HEK293 (cell line): ENCODE data around the gene DDX17.

ENCODE experiments used
- CTCF ChIA-PET: fragments of 350-600 bp; formaldehyde crosslinking; extraction: SDS; loops from one replicate; lab custom pipeline; 2021; ENCODE audit warnings: antibody characterized with exemption; lab: Yijun Ruan, JAX
- POLR2A ChIA-PET: fragments of 300-600 bp; formaldehyde crosslinking; extraction: SDS; loops from one replicate; lab custom pipeline; 2020; ENCODE audit warnings: antibody characterized with exemption, inconsistent platforms; lab: Yijun Ruan, JAX
- H3K27ac ChIP-seq: fragments of 200-500 bp; sonication (Bioruptor generic); 2 replicates; pipeline ENCODE4 v1.5.1; 2014; ENCODE audit warnings: low read depth, low read length, control low read depth, inconsistent platforms; ENCODE audit errors: extremely low read depth
- H3K36me3 ChIP-seq, 2 experiments: fragments of 200-500 bp in 1 of 2; sonication (Bioruptor generic) in 1 of 2; 1 replicate in 1 of 2; 2 replicates in 1 of 2; pipeline ENCODE4 v1.5.1; 2014 to 2017; ENCODE audit warnings: inconsistent platforms in 2 of 2, low read length in 2 of 2; ENCODE audit not compliant: control insufficient read depth in 2 of 2, insufficient read depth in 1 of 2
- H3K4me1 ChIP-seq: fragments of 200-500 bp; sonication (Bioruptor generic); 2 replicates; pipeline ENCODE4 v1.5.1; 2014; ENCODE audit warnings: mild to moderate bottlenecking, low read length, inconsistent platforms; ENCODE audit not compliant: control insufficient read depth, insufficient read depth
- H3K4me3 ChIP-seq: 2 replicates; pipeline ENCODE4 v1.5.1; 2011; ENCODE audit warnings: low read depth, mild to moderate bottlenecking, control low read depth, low read length, moderate library complexity
- H3K9me3 ChIP-seq: fragments of 200-500 bp; sonication (Bioruptor generic); 2 replicates; pipeline ENCODE4 v1.5.1; 2014; ENCODE audit warnings: low read depth, low read length, inconsistent platforms; ENCODE audit not compliant: control insufficient read depth, insufficient read depth
- GLIS1 ChIP-seq: fragments of 450-650 bp; formaldehyde crosslinking; IDR thresholded peaks from 2 replicates; pipeline ENCODE4 v1.5.1; 2016; ENCODE audit warnings: missing biosample characterization, missing genetic modification characterization
- GLIS2 ChIP-seq: fragments of 450-650 bp; formaldehyde crosslinking; IDR thresholded peaks from 2 replicates; pipeline ENCODE4 v1.5.1; 2016; ENCODE audit warnings: missing biosample characterization, missing genetic modification characterization
- HIC1 ChIP-seq: fragments of 450-650 bp; formaldehyde crosslinking; IDR thresholded peaks from 2 replicates; pipeline ENCODE4 v1.5.1; 2016; ENCODE audit warnings: missing biosample characterization, missing genetic modification characterization
- KLF10 ChIP-seq: fragments of 450-650 bp; IDR thresholded peaks from 2 replicates; pipeline ENCODE4 v1.5.1; 2018; ENCODE audit warnings: missing biosample characterization, mild to moderate bottlenecking, missing genetic modification characterization
- KLF8 ChIP-seq: fragments of 450-650 bp; formaldehyde crosslinking; IDR thresholded peaks from 2 replicates; pipeline ENCODE4 v1.5.1; 2016; ENCODE audit warnings: missing biosample characterization, missing genetic modification characterization
- MZF1 ChIP-seq: fragments of 450-650 bp; formaldehyde crosslinking; IDR thresholded peaks from 2 replicates; pipeline ENCODE4 v1.5.1; 2017; ENCODE audit warnings: missing biosample characterization, missing genetic modification characterization, borderline replicate concordance
- SP2 ChIP-seq: fragments of 450-650 bp; formaldehyde crosslinking; IDR thresholded peaks from 2 replicates; pipeline ENCODE4 v1.5.1; 2016; ENCODE audit warnings: missing biosample characterization, missing genetic modification characterization
- SP3 ChIP-seq: fragments of 450-650 bp; formaldehyde crosslinking; IDR thresholded peaks from 2 replicates; pipeline ENCODE4 v1.5.1; 2016; ENCODE audit warnings: missing biosample characterization, missing genetic modification characterization
- SP7 ChIP-seq: fragments of 450-650 bp; formaldehyde crosslinking; IDR thresholded peaks from 2 replicates; pipeline ENCODE4 v1.5.1; 2016; ENCODE audit warnings: missing biosample characterization, missing genetic modification characterization
- YY2 ChIP-seq: fragments of 450-650 bp; formaldehyde crosslinking; IDR thresholded peaks from 2 replicates; pipeline ENCODE4 v1.5.1; 2016; ENCODE audit warnings: missing biosample characterization, missing genetic modification characterization
- ZBTB17 ChIP-seq: fragments of 450-650 bp; formaldehyde crosslinking; IDR thresholded peaks from 2 replicates; pipeline ENCODE4 v1.5.1; 2016; ENCODE audit warnings: missing biosample characterization, missing genetic modification characterization
- ZBTB8A ChIP-seq: fragments of 450-650 bp; formaldehyde crosslinking; IDR thresholded peaks from 2 replicates; pipeline ENCODE4 v1.5.1; 2016; ENCODE audit warnings: missing biosample characterization, missing genetic modification characterization
- ZFP3 ChIP-seq: fragments of 450-650 bp; formaldehyde crosslinking; IDR thresholded peaks from 2 replicates; pipeline ENCODE4 v1.5.1; 2016; ENCODE audit warnings: low read depth, missing biosample characterization, missing genetic modification characterization
- ZFP37 ChIP-seq: fragments of 450-650 bp; formaldehyde crosslinking; IDR thresholded peaks from 2 replicates; pipeline ENCODE4 v1.5.1; 2016; ENCODE audit warnings: missing biosample characterization, missing genetic modification characterization
- ZNF184 ChIP-seq: fragments of 450-650 bp; IDR thresholded peaks from 2 replicates; pipeline ENCODE4 v1.5.1; 2018; ENCODE audit warnings: missing biosample characterization, mild to moderate bottlenecking, missing genetic modification characterization
- ZNF24 ChIP-seq: fragments of 450-650 bp; formaldehyde crosslinking; IDR thresholded peaks from 2 replicates; pipeline ENCODE4 v1.5.1; 2016; ENCODE audit warnings: missing biosample characterization, missing genetic modification characterization
- ZNF354C ChIP-seq: fragments of 450-650 bp; formaldehyde crosslinking; IDR thresholded peaks from 2 replicates; pipeline ENCODE4 v1.5.1; 2016; ENCODE audit warnings: missing biosample characterization, missing genetic modification characterization, low read depth, borderline replicate concordance
- ZNF394 ChIP-seq: fragments of 450-650 bp; formaldehyde crosslinking; IDR thresholded peaks from 2 replicates; pipeline ENCODE4 v1.5.1; 2016; ENCODE audit warnings: missing biosample characterization, missing genetic modification characterization, mild to moderate bottlenecking, moderate library complexity, borderline replicate concordance
- ZNF521 ChIP-seq: fragments of 450-650 bp; formaldehyde crosslinking; IDR thresholded peaks from 2 replicates; pipeline ENCODE4 v1.5.1; 2017; ENCODE audit warnings: missing biosample characterization, mild to moderate bottlenecking, missing genetic modification characterization
- ZNF529 ChIP-seq: fragments of 450-650 bp; formaldehyde crosslinking; IDR thresholded peaks from 2 replicates; pipeline ENCODE4 v1.5.1; 2017; ENCODE audit warnings: missing genetic modification characterization, missing biosample characterization; ENCODE audit not compliant: insufficient replicate concordance
- ZNF600 ChIP-seq: fragments of 450-650 bp; formaldehyde crosslinking; IDR thresholded peaks from 2 replicates; pipeline ENCODE4 v1.5.1; 2016; ENCODE audit warnings: missing biosample characterization, missing genetic modification characterization
- ZNF610 ChIP-seq: fragments of 450-650 bp; formaldehyde crosslinking; IDR thresholded peaks from 2 replicates; pipeline ENCODE4 v1.5.1; 2016; ENCODE audit warnings: missing biosample characterization, missing genetic modification characterization, borderline replicate concordance
- ZNF623 ChIP-seq: fragments of 450-650 bp; formaldehyde crosslinking; IDR thresholded peaks from 2 replicates; pipeline ENCODE4 v1.5.1; 2016; ENCODE audit warnings: missing biosample characterization, missing genetic modification characterization
- ZNF677 ChIP-seq: fragments of 450-650 bp; IDR thresholded peaks from 2 replicates; pipeline ENCODE4 v1.5.0; 2018; ENCODE audit warnings: missing biosample characterization, mild to moderate bottlenecking, missing genetic modification characterization, moderate library complexity
- ZNF747 ChIP-seq: fragments of 450-650 bp; formaldehyde crosslinking; IDR thresholded peaks from 2 replicates; pipeline ENCODE4 v1.5.1; 2016; ENCODE audit warnings: missing biosample characterization, missing genetic modification characterization
- TF ChIP-seq, protein P1 (sequence below): fragments of 450-650 bp; formaldehyde crosslinking; IDR thresholded peaks from 2 replicates; pipeline ENCODE4 v1.5.1; 2016; ENCODE audit warnings: missing biosample characterization, missing genetic modification characterization
- TF ChIP-seq, protein P2 (sequence below): fragments of 450-650 bp; formaldehyde crosslinking; IDR thresholded peaks from 2 replicates; pipeline ENCODE4 v1.5.1; 2016; ENCODE audit warnings: missing biosample characterization, missing genetic modification characterization

The DDX17 gene

DNA sequence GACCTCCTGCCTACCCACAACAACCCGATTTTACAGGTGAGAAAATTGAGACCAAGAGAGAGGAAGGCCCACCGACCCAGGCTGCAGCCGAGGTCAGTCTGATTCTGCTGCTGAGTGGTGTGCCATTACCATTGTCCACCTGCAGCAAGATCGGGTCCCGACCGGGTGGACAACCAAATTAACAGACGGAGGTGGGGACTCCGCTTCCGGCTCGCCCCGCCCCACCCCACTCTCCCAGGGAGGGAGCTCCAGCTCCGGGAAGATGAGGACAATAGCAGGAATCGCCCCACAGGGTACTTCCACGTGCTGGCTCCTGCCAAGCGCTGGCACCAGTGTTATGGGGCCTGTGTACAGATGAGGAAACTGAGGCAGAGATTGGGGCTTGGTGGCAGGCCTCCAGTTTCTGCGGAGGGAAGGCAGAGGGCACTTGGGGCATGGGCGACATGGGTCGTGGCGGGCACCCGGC lies 38.6 kb downstream of the DDX17 start:
- Histone ChIP-seq H3K4me3 (peak overlapping the region; percentile 52), H3K9me3 (no peaks in the 10 kb centered on the region)
- TF ChIP-seq ZNF623 (no peak), GLIS2 (tag by site-specific recombination) (peak; percentile 52), ZNF521 (no peak), ZNF354C (tag by site-specific recombination) (no peak), SP7 (tag by site-specific recombination) (0 out of 2 replicates have a peak, but pooled peaks have one; percentile 8), GLIS1 (tag by site-specific recombination) (peak; percentile 82), ZBTB8A (tag by site-specific recombination) (peak; percentile 77; the same call in 1 of the 2 replicates), KLF8 (tag by site-specific recombination) (peak; percentile 13; the same call in 1 of the 2 replicates), SP3 (tag by site-specific recombination) (peak; percentile 29; the same call in 1 of the 2 replicates), ZFP3 (0 out of 2 replicates have a peak, but pooled peaks have one; percentile 7), HIC1 (tag by site-specific recombination) (0 out of 2 replicates have a peak, but pooled peaks have one; percentile 41)
- TF ChIP-seq, protein P1, sequence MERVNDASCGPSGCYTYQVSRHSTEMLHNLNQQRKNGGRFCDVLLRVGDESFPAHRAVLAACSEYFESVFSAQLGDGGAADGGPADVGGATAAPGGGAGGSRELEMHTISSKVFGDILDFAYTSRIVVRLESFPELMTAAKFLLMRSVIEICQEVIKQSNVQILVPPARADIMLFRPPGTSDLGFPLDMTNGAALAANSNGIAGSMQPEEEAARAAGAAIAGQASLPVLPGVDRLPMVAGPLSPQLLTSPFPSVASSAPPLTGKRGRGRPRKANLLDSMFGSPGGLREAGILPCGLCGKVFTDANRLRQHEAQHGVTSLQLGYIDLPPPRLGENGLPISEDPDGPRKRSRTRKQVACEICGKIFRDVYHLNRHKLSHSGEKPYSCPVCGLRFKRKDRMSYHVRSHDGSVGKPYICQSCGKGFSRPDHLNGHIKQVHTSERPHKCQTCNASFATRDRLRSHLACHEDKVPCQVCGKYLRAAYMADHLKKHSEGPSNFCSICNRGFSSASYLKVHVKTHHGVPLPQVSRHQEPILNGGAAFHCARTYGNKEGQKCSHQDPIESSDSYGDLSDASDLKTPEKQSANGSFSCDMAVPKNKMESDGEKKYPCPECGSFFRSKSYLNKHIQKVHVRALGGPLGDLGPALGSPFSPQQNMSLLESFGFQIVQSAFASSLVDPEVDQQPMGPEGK: peak; percentile 6; the same call in 1 of the 2 replicates
- TF ChIP-seq, all 188 proteins: peak for 9
- Histone ChIP-seq H3K27ac (peak overlapping the region; percentile 27; the same call in 1 of the 2 replicates), H3K36me3 (no peaks in the 10 kb centered on the region), H3K4me1 (peaks cover 6% of the 10 kb centered on the region)
- CTCF ChIA-PET: no interaction called here
- POLR2A ChIA-PET: interaction anchor here (1.0 to 1.4 kb wide), 3 partner anchors 14 to 416 kb away, joined by 3 to 4 read pairs (median 3); no protein-coding TSS in a partner anchor

GRCh38 chr22:38465673-38466490 lies 40.2 kb downstream of the DDX17 start:
- Histone ChIP-seq H3K4me3 (no peak overlapping the region), H3K4me1 (peaks cover 6% of the 10 kb centered on the region), H3K27ac (no peak overlapping the region), H3K9me3 (no peaks in the 10 kb centered on the region), H3K36me3 (no peaks in the 10 kb centered on the region)
- ChIA-PET CTCF (interaction anchor here (1.2 kb wide), 1 partner anchor 32 kb away, joined by 4 read pairs; no protein-coding TSS in a partner anchor), POLR2A (interaction anchor here (0.9 kb wide), 1 partner anchor 15 kb away, joined by 3 read pairs; no protein-coding TSS in a partner anchor)
- TF ChIP-seq ZNF610: no peak
- TF ChIP-seq MZF1 (tag by site-specific recombination): 0 out of 2 replicates have a peak, but pooled peaks have one; percentile 38
- TF ChIP-seq YY2: no peak
- TF ChIP-seq, protein P2, sequence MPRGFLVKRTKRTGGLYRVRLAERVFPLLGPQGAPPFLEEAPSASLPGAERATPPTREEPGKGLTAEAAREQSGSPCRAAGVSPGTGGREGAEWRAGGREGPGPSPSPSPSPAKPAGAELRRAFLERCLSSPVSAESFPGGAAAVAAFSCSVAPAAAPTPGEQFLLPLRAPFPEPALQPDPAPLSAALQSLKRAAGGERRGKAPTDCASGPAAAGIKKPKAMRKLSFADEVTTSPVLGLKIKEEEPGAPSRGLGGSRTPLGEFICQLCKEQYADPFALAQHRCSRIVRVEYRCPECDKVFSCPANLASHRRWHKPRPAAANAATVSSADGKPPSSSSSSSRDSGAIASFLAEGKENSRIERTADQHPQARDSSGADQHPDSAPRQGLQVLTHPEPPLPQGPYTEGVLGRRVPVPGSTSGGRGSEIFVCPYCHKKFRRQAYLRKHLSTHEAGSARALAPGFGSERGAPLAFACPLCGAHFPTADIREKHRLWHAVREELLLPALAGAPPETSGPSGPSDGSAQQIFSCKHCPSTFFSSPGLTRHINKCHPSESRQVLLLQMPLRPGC (tag by site-specific recombination): peak; percentile 40; the same call in 1 of the 2 replicates
- no peak for TF ChIP-seq ZFP37 (tag by site-specific recombination)
- no peak for TF ChIP-seq ZNF184
- peak; percentile 39 for TF ChIP-seq SP2
- TF ChIP-seq ZNF600: 0 out of 2 replicates have a peak, but pooled peaks have one; percentile 51
- TF ChIP-seq ZNF24: no peak
- 0 out of 2 replicates have a peak, but pooled peaks have one; percentile 12 for TF ChIP-seq ZBTB17 (tag by site-specific recombination)
- TF ChIP-seq ZNF677 (tag by site-specific recombination): no peak
- no peak for TF ChIP-seq ZNF394 (tag by site-specific recombination)
- no peak for TF ChIP-seq KLF10 (tag by site-specific recombination)
- TF ChIP-seq ZNF747 (tag by site-specific recombination): no peak
- TF ChIP-seq ZNF529 (tag by site-specific recombination): no peak
